ENCODE data around the gene PLEKHA6.

The PLEKHA6 gene

DNA sequence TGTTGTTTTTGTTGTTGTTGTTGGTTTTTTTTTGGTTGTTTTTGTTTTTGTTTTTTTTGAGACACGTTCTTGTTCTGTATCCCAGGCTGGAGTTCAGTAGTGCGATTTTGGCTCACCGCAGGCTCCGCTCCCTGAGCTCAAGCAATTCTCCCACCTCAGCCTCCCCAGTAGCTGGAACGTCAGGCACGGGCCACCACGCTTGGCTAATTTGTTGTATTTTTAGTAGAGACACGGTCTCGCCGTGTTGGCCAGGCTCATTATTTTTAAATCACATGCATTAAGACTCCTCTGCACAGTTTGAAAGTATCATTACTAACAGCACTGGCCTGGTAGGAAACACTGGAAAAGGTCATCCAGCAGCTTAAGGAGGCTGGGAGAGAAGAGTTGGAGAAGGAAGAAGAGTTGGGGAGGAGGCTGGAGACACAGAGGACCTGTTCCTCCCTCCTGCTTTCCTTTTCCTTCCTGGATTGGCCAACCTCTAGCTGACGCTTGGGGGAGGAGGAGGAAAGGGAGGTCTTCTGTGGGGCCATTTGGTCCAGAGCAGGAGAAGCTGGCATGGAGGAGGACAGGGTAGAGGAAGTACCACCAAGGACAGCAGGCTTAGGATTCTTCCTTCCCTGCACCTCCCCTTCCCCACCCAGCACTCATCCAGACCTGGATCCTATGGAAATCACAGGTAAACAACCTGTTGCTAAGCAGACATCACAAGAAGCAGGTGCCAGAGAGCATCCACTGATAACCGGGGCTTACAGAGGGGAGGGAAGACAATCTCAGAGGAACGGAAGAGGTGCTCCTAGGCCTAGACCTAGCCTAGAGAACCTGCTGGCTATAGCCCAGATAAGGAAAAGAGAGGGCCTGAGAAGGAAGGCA lies 74.1 kb downstream of the PLEKHA6 start:
- Histone ChIP-seq H2AK5ac (ENCODE audit: low read length) (peak overlapping the region; percentile 57), H3K27ac (ENCODE audit: low read depth, low read length) (no peak overlapping the region), H2BK15ac (replicated peaks; ENCODE audit: low read depth) (no peak overlapping the region), H3K4me3 (ENCODE audit: low read length) (no peak overlapping the region), H3K56ac (ENCODE audit: low read length) (no peak overlapping the region), H3K4me2 (ENCODE audit: low read length) (no peak overlapping the region), H3K27me3 (ENCODE audit: insufficient read depth, low read length, poor library complexity) (no peaks in the 10 kb centered on the region), H3K36me3 (ENCODE audit: control insufficient read depth, insufficient read depth, low read length) (no peaks in the 10 kb centered on the region), H2BK5ac (ENCODE audit: low read length) (no peak overlapping the region), H3K79me1 (ENCODE audit: low read length) (peaks cover 8% of the 10 kb centered on the region), H4K8ac (ENCODE audit: low read depth, low read length) (no peak overlapping the region), H3K23ac (ENCODE audit: low read length) (no peak overlapping the region), H3K79me2 (ENCODE audit: control insufficient read depth, insufficient read depth, low read length) (peaks cover 4% of the 10 kb centered on the region), H3K4me1 (ENCODE audit: control insufficient read depth, low read depth, low read length) (peaks cover 24% of the 10 kb centered on the region), H3K9ac (ENCODE audit: low read length) (no peak overlapping the region), H3K4ac (ENCODE audit: low read depth, low read length) (no peak overlapping the region), H4K5ac (ENCODE audit: low read length) (no peak overlapping the region), H2BK120ac (ENCODE audit: low read depth, low read length) (no peak overlapping the region), H3K18ac (ENCODE audit: low read length) (no peak overlapping the region)
- WGBS (ENCODE audit: extremely low coverage, insufficient coverage, low lambda C conversion rate), result no CpG with 5 or more reads among the region's 13 CpGs
- peak; percentile 67 for DNase-seq

DNA sequence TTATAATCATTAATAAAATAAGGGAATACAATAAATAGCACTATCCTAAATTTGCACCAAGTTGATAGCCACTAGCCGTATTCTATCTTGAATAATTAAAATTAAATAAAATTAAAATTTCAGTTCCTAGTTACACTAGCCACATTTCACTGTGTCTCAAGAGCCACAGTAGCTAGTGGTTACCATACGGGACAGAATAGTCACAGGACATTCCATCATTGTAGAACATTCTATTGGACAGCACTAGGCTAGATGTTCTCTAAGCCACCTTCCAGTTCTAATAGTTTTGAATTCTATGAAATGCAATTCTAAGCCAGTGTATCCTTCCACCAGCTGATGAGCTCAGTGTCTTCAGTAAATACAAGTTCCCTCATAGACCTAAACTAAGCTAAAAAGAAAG lies 74.8 kb downstream of the PLEKHA6 start:
- Histone ChIP-seq H3K18ac (ENCODE audit: low read length) (no peak overlapping the region), H3K4me1 (ENCODE audit: control insufficient read depth, low read depth, low read length) (peaks cover 24% of the 10 kb centered on the region), H2BK5ac (ENCODE audit: low read length) (no peak overlapping the region), H3K27ac (ENCODE audit: low read depth, low read length) (no peak overlapping the region), H2BK120ac (ENCODE audit: low read depth, low read length) (no peak overlapping the region), H3K23ac (ENCODE audit: low read length) (no peak overlapping the region), H3K27me3 (ENCODE audit: insufficient read depth, low read length, poor library complexity) (no peaks in the 10 kb centered on the region), H3K36me3 (ENCODE audit: control insufficient read depth, insufficient read depth, low read length) (no peaks in the 10 kb centered on the region), H3K56ac (ENCODE audit: low read length) (no peak overlapping the region), H4K8ac (ENCODE audit: low read depth, low read length) (no peak overlapping the region), H3K4me2 (ENCODE audit: low read length) (no peak overlapping the region), H3K79me1 (ENCODE audit: low read length) (peaks cover 8% of the 10 kb centered on the region), H3K79me2 (ENCODE audit: control insufficient read depth, insufficient read depth, low read length) (peaks cover 4% of the 10 kb centered on the region), H2BK15ac (replicated peaks; ENCODE audit: low read depth) (no peak overlapping the region), H4K5ac (ENCODE audit: low read length) (no peak overlapping the region), H2AK5ac (ENCODE audit: low read length) (peak overlapping the region; percentile 26), H3K4ac (ENCODE audit: low read depth, low read length) (no peak overlapping the region), H3K9ac (ENCODE audit: low read length) (no peak overlapping the region), H3K4me3 (ENCODE audit: low read length) (no peak overlapping the region)
- DNase-seq, result no peak
- no CpG with 5 or more reads among the region's 2 CpGs for WGBS (ENCODE audit: extremely low coverage, insufficient coverage, low lambda C conversion rate)

DNA sequence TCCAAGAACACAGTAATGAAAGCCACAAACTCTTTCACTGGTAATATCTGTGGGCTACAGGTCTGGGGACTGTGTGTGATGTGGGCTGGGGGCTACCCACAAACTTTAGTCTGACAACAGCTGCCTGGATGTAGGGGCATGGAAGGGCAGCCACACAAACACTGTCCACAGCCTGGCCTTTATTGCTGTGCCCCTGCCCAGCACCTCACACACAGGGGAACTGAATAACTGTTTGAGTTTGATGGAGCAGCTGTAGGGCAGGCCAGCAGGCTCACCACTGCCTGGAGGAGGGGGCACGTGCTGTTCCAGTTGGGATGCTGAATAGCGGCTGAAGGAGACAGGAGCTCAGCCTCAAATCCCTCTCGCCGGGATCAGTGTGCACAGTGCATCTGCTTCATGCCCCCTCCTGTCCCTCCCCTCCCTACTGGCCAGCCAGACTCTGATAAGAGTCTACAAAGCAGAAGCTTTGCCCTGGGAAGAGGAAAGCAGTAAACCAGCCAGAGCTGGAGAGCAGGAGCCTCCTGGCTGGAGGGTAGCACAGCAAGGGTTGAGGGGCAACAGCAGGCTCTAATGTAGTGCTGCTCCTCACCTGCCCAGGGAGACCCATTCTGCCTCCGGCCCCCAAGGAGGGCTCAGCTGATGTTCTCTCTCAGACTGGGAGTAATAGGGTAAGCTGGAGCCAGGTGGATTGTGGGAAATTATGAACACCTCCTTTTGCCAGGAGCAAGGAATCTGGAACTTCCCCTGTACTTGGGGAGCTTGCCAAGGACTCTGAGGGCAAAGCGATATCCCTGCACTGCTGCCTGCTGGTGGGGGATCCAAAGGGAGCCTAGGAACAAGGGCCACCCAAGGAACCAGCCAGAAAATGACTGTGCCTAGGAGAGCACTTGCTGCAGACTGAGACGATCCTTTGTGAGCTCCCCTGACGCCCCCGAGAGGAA lies 75.7 kb downstream of the PLEKHA6 start:
- no peak overlapping the region for H3K4me3 ChIP-seq (ENCODE audit: low read length)
- no peak overlapping the region for H2BK120ac ChIP-seq (ENCODE audit: low read depth, low read length)
- H2BK15ac ChIP-seq (replicated peaks; ENCODE audit: low read depth), result no peak overlapping the region
- H3K4me1 ChIP-seq (ENCODE audit: control insufficient read depth, low read depth, low read length), result peaks cover 24% of the 10 kb centered on the region
- H3K18ac ChIP-seq (ENCODE audit: low read length), result no peak overlapping the region
- no peak overlapping the region for H3K27ac ChIP-seq (ENCODE audit: low read depth, low read length)
- H4K8ac ChIP-seq (ENCODE audit: low read depth, low read length), result no peak overlapping the region
- H3K79me2 ChIP-seq (ENCODE audit: control insufficient read depth, insufficient read depth, low read length), result peaks cover 4% of the 10 kb centered on the region
- no peak overlapping the region for H2AK5ac ChIP-seq (ENCODE audit: low read length)
- no peak overlapping the region for H4K5ac ChIP-seq (ENCODE audit: low read length)
- no peak overlapping the region for H2BK5ac ChIP-seq (ENCODE audit: low read length)
- no peaks in the 10 kb centered on the region for H3K36me3 ChIP-seq (ENCODE audit: control insufficient read depth, insufficient read depth, low read length)
- no peak overlapping the region for H3K23ac ChIP-seq (ENCODE audit: low read length)
- no peaks in the 10 kb centered on the region for H3K27me3 ChIP-seq (ENCODE audit: insufficient read depth, low read length, poor library complexity)
- DNase-seq, result no peak
- no peak overlapping the region for H3K9ac ChIP-seq (ENCODE audit: low read length)
- peak overlapping the region; percentile 31 for H3K56ac ChIP-seq (ENCODE audit: low read length)
- no CpG with 5 or more reads among the region's 9 CpGs for WGBS (ENCODE audit: extremely low coverage, insufficient coverage, low lambda C conversion rate)
- H3K79me1 ChIP-seq (ENCODE audit: low read length), result peaks cover 8% of the 10 kb centered on the region
- no peak overlapping the region for H3K4me2 ChIP-seq (ENCODE audit: low read length)
- H3K4ac ChIP-seq (ENCODE audit: low read depth, low read length), result no peak overlapping the region

DNA sequence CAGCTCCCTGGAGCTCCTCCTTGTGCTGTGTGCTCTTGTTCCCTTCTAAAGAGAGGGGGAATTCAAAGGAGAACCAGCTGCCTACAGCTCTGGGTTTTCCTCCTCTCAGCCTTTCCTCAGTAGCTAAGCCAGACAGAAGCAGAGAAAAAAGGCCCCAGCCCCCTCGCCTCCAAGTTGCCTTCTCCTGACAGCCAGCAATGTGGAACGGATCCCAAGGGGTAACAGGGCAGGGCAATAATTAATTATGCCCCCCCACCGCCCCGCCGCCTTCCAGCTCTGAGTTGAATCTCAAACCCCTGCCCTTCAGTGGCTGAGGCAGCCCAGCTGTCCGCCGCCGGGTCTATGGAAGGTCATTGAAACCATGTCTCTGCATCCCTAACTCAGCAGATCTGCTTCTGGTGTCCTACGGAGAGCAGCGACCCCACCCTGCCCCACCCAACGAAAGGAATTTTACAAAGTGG lies 76.9 kb downstream of the PLEKHA6 start:
- DNase-seq, result no peak
- no peak overlapping the region for H3K4me3 ChIP-seq (ENCODE audit: low read length)
- no peak overlapping the region for H3K4me2 ChIP-seq (ENCODE audit: low read length)
- no peaks in the 10 kb centered on the region for H3K27me3 ChIP-seq (ENCODE audit: insufficient read depth, low read length, poor library complexity)
- H3K79me1 ChIP-seq (ENCODE audit: low read length), result peaks cover 8% of the 10 kb centered on the region
- no peak overlapping the region for H2BK15ac ChIP-seq (replicated peaks; ENCODE audit: low read depth)
- no peak overlapping the region for H4K8ac ChIP-seq (ENCODE audit: low read depth, low read length)
- no peak overlapping the region for H3K18ac ChIP-seq (ENCODE audit: low read length)
- H2BK5ac ChIP-seq (ENCODE audit: low read length), result no peak overlapping the region
- no peak overlapping the region for H3K4ac ChIP-seq (ENCODE audit: low read depth, low read length)
- WGBS (ENCODE audit: extremely low coverage, insufficient coverage, low lambda C conversion rate), result no CpG with 5 or more reads among the region's 11 CpGs
- H2AK5ac ChIP-seq (ENCODE audit: low read length), result no peak overlapping the region
- H2BK120ac ChIP-seq (ENCODE audit: low read depth, low read length), result no peak overlapping the region
- H3K27ac ChIP-seq (ENCODE audit: low read depth, low read length), result no peak overlapping the region
- peaks cover 4% of the 10 kb centered on the region for H3K79me2 ChIP-seq (ENCODE audit: control insufficient read depth, insufficient read depth, low read length)
- H3K23ac ChIP-seq (ENCODE audit: low read length), result no peak overlapping the region
- H3K36me3 ChIP-seq (ENCODE audit: control insufficient read depth, insufficient read depth, low read length), result no peaks in the 10 kb centered on the region
- H3K56ac ChIP-seq (ENCODE audit: low read length), result no peak overlapping the region
- H3K9ac ChIP-seq (ENCODE audit: low read length), result no peak overlapping the region
- no peak overlapping the region for H4K5ac ChIP-seq (ENCODE audit: low read length)
- peaks cover 13% of the 10 kb centered on the region for H3K4me1 ChIP-seq (ENCODE audit: control insufficient read depth, low read depth, low read length)

DNA sequence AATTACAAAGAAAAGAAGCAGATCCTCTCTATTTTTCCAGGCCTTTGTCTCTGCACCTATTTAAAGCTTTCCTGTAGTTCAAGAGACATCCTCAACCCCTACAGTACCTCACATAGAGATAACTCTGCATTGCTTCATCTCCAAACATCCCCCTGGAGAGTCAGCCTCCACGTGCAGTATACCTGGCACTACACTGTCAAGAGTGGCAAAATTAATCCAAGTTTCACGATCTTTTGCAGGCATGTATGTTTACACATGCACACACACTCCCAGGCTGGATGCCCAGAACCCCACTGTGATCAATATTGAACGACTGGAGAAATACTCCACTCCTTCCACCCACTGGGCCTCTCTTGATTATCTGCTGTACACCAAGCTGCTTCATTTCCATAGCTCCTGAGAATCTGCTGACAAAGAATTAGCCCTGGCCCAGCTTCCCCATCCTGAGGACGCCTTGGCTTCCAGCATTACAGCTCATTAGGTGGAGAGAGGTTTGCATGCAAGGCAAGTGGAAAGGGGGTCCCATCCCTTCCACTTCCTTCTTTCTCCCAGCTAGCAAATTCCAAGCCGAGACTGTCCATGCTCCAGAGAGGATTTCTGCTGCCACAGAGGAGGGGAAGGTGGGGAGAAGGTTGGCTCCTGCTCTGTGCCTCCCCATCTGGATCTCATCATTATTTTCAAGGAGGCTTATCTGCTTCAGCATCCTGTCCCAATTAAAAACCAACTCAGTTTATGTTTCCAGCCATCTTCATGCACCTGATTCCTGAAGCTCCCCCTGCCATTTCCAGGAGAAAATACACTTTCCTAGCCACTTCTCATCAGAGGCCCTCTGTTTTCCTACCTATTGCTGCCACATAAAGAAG lies 79.4 kb downstream of the PLEKHA6 start:
- Histone ChIP-seq H3K4me1 (ENCODE audit: control insufficient read depth, low read depth, low read length) (peaks cover 6% of the 10 kb centered on the region), H3K36me3 (ENCODE audit: control insufficient read depth, insufficient read depth, low read length) (no peaks in the 10 kb centered on the region), H3K18ac (ENCODE audit: low read length) (no peak overlapping the region), H3K4me2 (ENCODE audit: low read length) (no peak overlapping the region), H3K56ac (ENCODE audit: low read length) (no peak overlapping the region), H2AK5ac (ENCODE audit: low read length) (no peak overlapping the region), H3K23ac (ENCODE audit: low read length) (no peak overlapping the region), H2BK120ac (ENCODE audit: low read depth, low read length) (no peak overlapping the region), H3K4me3 (ENCODE audit: low read length) (no peak overlapping the region), H3K79me2 (ENCODE audit: control insufficient read depth, insufficient read depth, low read length) (no peaks in the 10 kb centered on the region), H4K5ac (ENCODE audit: low read length) (no peak overlapping the region), H3K4ac (ENCODE audit: low read depth, low read length) (no peak overlapping the region), H3K27me3 (ENCODE audit: insufficient read depth, low read length, poor library complexity) (no peaks in the 10 kb centered on the region), H2BK5ac (ENCODE audit: low read length) (no peak overlapping the region), H3K9ac (ENCODE audit: low read length) (no peak overlapping the region), H2BK15ac (replicated peaks; ENCODE audit: low read depth) (no peak overlapping the region), H3K79me1 (ENCODE audit: low read length) (peaks cover 2% of the 10 kb centered on the region), H3K27ac (ENCODE audit: low read depth, low read length) (no peak overlapping the region), H4K8ac (ENCODE audit: low read depth, low read length) (no peak overlapping the region)
- no CpG with 5 or more reads among the region's 5 CpGs for WGBS (ENCODE audit: extremely low coverage, insufficient coverage, low lambda C conversion rate)
- no peak for DNase-seq

All from mesendoderm (in vitro differentiated cells).